ENCODE measurements around the gene TRAPPC12.
A peak's percentile ranks its signal among the peaks of the same experiment; 100 is the strongest.

TRAPPC12 gene

DNA sequence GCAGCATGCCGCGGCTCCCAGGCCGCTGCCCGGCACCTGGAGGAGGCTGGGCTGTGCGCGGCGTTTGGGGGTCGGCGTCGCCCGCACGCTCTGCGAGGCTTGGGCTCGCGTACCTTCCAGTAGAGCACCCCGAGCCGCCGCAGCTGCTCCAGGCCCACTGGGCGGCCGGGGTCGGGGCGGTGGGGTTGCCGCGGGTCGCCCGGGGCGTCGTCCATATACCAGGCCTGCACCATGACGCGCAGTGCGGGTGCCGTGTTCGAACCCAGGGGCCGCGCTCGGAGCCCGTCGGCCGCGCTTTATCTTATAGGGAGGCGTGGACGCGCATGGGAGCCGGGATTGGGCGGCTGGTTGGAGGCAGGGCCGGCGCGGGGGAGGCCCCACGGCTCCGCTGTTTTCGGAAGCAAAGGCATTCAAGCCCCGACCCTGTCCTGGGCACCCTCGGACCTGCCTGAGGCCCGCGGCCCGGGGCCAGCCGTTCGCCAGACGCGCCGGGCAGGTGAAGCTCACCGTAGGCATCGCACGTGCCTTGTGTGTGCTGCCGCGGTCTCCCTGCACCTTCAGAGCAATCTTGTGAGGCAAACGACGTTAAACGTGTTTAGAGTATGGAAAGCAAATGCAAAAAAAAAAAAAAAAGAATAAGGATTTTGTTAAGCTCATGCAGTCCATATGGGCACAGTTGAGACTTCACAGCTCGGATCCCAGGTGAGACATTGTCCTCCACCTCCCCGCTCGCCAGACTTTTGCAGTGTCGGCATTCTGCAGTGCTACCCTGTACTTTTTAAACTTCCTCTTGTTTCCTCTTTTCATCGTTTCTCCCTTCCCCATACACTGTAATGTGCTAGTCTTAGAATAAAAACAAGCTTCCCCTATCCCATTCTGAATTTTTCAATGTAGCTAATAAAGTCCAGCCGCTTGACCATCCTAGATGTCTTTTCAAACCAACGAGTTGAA, 140.0 kb downstream of the TRAPPC12 start, which contains the start of gene ADI1:
TSS of gene ADI1 (minus strand) at position 277 of the 951 bp plus-strand sequence. CDS start at position 233, 44 bp downstream.
- peak; percentile 82 for DNase-seq (ENCODE audit: low read depth, low spot score)
- in situ Hi-C loops (cut with HindIII; ENCODE audit: low sequenced_read_pairs), result no loop called here
- TF ChIP-seq, protein P1, sequence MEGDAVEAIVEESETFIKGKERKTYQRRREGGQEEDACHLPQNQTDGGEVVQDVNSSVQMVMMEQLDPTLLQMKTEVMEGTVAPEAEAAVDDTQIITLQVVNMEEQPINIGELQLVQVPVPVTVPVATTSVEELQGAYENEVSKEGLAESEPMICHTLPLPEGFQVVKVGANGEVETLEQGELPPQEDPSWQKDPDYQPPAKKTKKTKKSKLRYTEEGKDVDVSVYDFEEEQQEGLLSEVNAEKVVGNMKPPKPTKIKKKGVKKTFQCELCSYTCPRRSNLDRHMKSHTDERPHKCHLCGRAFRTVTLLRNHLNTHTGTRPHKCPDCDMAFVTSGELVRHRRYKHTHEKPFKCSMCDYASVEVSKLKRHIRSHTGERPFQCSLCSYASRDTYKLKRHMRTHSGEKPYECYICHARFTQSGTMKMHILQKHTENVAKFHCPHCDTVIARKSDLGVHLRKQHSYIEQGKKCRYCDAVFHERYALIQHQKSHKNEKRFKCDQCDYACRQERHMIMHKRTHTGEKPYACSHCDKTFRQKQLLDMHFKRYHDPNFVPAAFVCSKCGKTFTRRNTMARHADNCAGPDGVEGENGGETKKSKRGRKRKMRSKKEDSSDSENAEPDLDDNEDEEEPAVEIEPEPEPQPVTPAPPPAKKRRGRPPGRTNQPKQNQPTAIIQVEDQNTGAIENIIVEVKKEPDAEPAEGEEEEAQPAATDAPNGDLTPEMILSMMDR (IDR thresholded peaks at IDR 0.05; ENCODE audit: low read depth, low read length), result no peak

DNA sequence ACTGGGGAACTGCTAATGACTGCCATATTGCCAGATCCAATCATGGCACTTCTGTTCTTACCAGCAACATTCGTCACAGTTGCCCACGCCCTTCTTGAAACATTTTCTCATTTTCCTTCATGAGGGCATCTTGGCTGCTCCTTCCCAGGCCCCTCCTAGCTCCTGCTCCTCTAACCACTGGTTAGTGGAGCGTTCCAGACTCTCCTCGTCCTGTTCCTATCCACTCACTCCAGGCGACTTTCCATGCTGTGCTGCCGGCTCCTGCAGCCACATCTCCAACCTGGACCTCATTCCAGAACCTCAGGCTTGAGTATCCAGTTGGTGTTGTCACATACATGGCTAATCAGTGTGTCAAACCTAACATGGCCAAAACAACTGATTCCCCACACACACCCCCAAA, 141.1 kb downstream of the TRAPPC12 start:
- no peak for DNase-seq (ENCODE audit: low read depth, low spot score)
- in situ Hi-C loops (cut with HindIII; ENCODE audit: low sequenced_read_pairs), result no loop called here
- no peak overlapping the region for H3K4me3 ChIP-seq (ENCODE audit: low read depth, low read length)
- TF ChIP-seq, protein P1 (IDR thresholded peaks at IDR 0.05; ENCODE audit: low read depth, low read length), result no peak

More for the DNA sequence above, 140.0 kb downstream of the TRAPPC12 start, which contains the start of gene ADI1:
- H3K4me3 ChIP-seq (ENCODE audit: low read depth, low read length), result peak within 1 kb of the TSS; percentile 89

DNA sequence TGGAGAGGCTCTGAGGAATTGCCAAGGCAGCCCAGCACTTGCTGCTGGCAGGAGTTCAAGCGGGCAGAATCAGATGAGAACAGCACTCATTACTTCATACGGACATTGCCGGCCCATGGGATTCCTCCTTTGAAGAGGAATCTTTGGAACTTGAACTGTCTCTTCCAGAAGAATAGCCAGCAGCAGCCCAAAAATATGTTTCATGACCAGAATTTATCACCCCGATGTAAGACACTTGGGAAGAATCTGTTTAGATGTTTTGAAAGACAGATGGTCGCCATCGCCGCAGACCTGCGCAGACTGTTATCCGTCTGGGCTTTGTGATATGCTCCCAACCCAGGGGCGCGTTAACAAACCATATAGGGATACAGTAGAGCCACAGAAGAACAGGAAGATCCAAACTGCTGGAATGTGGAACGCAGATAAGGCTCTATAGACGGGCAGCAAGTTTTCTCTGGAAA, 143.5 kb downstream of the TRAPPC12 start:
- TF ChIP-seq, protein P1 (IDR thresholded peaks at IDR 0.05; ENCODE audit: low read depth, low read length), result no peak
- in situ Hi-C loops (cut with HindIII; ENCODE audit: low sequenced_read_pairs), result no loop called here

DNA sequence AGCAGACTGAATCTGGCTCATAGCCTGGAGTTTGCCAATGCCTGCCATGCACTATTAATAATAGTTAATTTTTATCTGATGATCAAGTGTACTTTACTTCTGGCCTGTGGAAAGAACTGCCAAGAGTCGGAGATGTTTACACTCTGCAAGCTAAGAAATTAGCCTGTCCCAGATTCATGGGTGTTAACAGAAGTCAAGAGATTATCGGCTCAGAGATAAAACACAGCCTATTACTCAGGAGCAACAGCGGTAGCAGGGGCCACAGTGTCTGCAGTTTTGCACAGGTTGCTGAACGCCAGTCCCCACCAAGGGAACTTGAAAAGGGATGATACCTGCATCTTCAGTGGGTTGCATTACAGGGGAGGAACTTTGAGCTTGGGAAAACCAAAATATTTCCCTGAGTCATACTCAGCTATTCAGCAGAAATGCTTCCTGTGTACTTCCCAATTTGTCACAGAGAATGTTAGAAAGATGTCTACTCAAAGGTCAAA, 144.1 kb downstream of the TRAPPC12 start:
- in situ Hi-C loops (cut with HindIII; ENCODE audit: low sequenced_read_pairs), result no loop called here
- peak; percentile 24 for DNase-seq (ENCODE audit: low read depth, low spot score)

More for the DNA sequence above, 143.5 kb downstream of the TRAPPC12 start:
- no peak overlapping the region for H3K4me3 ChIP-seq (ENCODE audit: low read depth, low read length)
- DNase-seq (ENCODE audit: low read depth, low spot score), result no peak

DNA sequence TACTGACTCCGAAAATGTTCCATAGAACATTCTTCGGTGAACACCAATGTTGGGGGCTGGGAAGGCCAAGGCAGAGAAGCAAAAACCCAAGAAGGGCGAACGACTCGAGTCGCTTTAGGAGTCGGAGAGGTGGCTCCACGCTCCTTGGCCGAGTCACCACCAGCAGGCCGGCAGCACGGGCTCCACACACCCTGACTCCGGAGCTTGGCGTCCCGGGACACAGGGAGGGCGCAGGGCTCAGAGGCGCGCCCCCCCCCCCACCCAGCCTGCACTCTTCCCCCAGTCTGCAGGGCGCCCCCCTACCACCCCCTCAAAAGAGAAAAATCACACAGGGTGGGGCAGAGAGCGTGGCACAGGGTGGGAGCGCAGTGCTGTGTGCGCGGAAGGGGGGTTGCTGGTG, 147.4 kb downstream of the TRAPPC12 start:
- TF ChIP-seq, protein P1 (IDR thresholded peaks at IDR 0.05; ENCODE audit: low read depth, low read length), result no peak
- in situ Hi-C loops (cut with HindIII; ENCODE audit: low sequenced_read_pairs), result no loop called here
- H3K4me3 ChIP-seq (ENCODE audit: low read depth, low read length), result no peak overlapping the region
- no peak for DNase-seq (ENCODE audit: low read depth, low spot score)

More for the DNA sequence above, 144.1 kb downstream of the TRAPPC12 start:
- no peak overlapping the region for H3K4me3 ChIP-seq (ENCODE audit: low read depth, low read length)
- TF ChIP-seq, protein P1 (IDR thresholded peaks at IDR 0.05; ENCODE audit: low read depth, low read length), result no peak

DNA sequence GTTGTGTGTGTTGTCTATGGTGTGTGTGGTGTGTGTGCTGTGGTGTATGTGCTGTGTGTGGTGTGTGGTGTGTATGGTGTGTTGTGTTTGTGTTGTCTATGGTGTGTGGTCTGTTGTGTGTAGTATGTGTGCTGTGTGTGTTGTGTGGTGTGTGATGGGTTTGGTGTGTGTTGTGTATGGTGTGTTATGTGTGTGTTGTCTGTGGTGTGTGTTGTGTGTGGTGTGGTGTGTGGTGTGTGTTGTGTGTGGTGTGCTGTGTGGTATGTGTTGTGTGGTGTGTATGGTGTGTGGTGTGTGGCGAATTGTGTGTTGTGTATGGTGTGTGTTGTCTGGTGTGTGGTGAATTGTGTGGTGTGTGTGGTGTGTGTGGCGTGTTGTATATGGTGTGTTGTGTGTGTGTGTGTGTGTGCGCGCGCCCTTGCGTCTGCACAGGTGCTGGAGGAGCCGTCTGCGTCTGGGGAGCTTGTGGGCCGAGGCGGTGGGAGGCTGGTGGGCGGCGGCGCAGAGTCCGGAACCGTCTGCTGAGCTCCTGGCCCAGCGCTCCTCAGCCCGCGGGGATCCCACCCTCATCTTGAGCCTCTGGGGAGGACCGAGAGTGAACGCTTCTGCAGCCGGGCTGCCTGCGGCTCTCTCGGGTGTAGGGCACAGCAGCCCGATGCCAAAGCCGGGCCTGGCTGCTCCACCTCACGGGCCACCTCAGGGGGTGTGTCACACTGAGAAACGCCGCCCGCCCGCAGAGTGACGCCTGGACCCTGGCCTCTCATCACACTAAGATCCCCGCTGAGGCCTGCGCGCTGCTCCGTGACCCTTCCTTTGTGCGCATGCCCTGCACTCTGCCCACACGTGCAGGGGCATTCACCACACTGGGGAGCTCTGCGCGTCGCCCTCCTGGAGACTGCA, 148.6 kb downstream of the TRAPPC12 start:
- in situ Hi-C loops (cut with HindIII; ENCODE audit: low sequenced_read_pairs), result no loop called here
- DNase-seq (ENCODE audit: low read depth, low spot score), result no peak
- TF ChIP-seq, protein P1 (IDR thresholded peaks at IDR 0.05; ENCODE audit: low read depth, low read length), result no peak
- no peak overlapping the region for H3K4me3 ChIP-seq (ENCODE audit: low read depth, low read length)

Measured in astrocyte of the spinal cord (primary cell).